K562 (cell line): ENCODE measurements around the gene SCAF11. TPM values are rescaled to one million over a fixed set of nuclear protein-coding genes. Genes with fewer than 3 reads are reported as not detected.

ENCODE experiments used
- ATAC-seq: fragments of 200-7000 bp; cut with Tn5 transposase; 3 replicates; pipeline ENCODE4 v1.9.1; 2020; ENCODE audit warnings: moderate library complexity
- BruUV-seq: library from RNA; stranded (reverse); fragments of 400-500 nt; replicated peaks from 2 replicates; lab custom pipeline; 2021; lab: Mats Ljungman, UMichigan
- CTCF ChIA-PET: fragments of 300-600 bp; formaldehyde crosslinking; extraction: SDS; loops from one replicate; lab custom pipeline; 2021; ENCODE audit warnings: low intra/inter-chr PET ratio; lab: Yijun Ruan, JAX
- POLR2A ChIA-PET: fragments of 300-600, 350-650 bp; sonication (Branson Sonifier 250); formaldehyde crosslinking; extraction: SDS; loops from one replicate; lab custom pipeline; 2021; ENCODE audit warnings: antibody characterized with exemption, inconsistent platforms; lab: Yijun Ruan, JAX
- DNase-seq, 4 experiments: peaks; one replicate each; pipeline versions ENCODE4 v3.0.0 to v3.0.0-alpha.2; 2011 to 2018; ENCODE audit warnings: low spot score in 3 of 4, mixed read lengths in 3 of 4; ENCODE audit errors: extremely low read depth in 1 of 4
- FAIRE-seq: peaks from 2 replicates; lab custom pipeline; 2011; peaks lifted over from hg19 to GRCh38; lab: Jason Lieb, UNC
- H2AFZ ChIP-seq: 2 replicates; pipeline ENCODE4 v1.6.0; 2011; ENCODE audit warnings: low read depth, low read length, control low read depth, inconsistent platforms
- H3K27ac ChIP-seq: fragments of 200-600 bp; 3 replicates; pipeline ENCODE4 v1.8.0; 2011; ENCODE audit warnings: low read depth, mild to moderate bottlenecking, control low read depth, inconsistent platforms, low read length, moderate library complexity, mixed read lengths; ENCODE audit errors: extremely low read depth
- H3K27me3 ChIP-seq, 2 experiments: fragments of 300-600 bp in 1 of 2; 2 replicates in 1 of 2; 3 replicates in 1 of 2; pipeline versions ENCODE4 v1.6.0 to v1.8.0; 2011; ENCODE audit warnings: inconsistent platforms in 2 of 2, low read length in 2 of 2, mild to moderate bottlenecking in 1 of 2, mixed read lengths in 1 of 2, moderate library complexity in 1 of 2; ENCODE audit not compliant: control insufficient read depth in 2 of 2, insufficient read depth in 2 of 2
- H3K36me3 ChIP-seq: fragments of 300-600 bp; 3 replicates; pipeline ENCODE4 v1.8.0; 2011; ENCODE audit warnings: mild to moderate bottlenecking, low read length, inconsistent platforms; ENCODE audit not compliant: control insufficient read depth, insufficient read depth
- H3K4me1 ChIP-seq, 2 experiments: fragments of 200-600 bp in 1 of 2; replicated peaks in 1 of 2; 2 replicates in 1 of 2; 3 replicates in 1 of 2; pipeline versions ENCODE4 v1.5.1 to v1.8.0; 2011; ENCODE audit warnings: inconsistent platforms in 2 of 2, low read length in 2 of 2, mild to moderate bottlenecking in 1 of 2, mixed read lengths in 1 of 2, moderate library complexity in 1 of 2; ENCODE audit not compliant: control insufficient read depth in 2 of 2, insufficient read depth in 2 of 2
- H3K4me2 ChIP-seq: 2 replicates; pipeline ENCODE4 v1.6.1; 2011; ENCODE audit warnings: low read length, control low read depth, inconsistent platforms, mixed read lengths; ENCODE audit not compliant: insufficient read depth
- H3K4me3 ChIP-seq: fragments of 200-600 bp; sonication (generic), shearing (Covaris generic); 2 replicates; pipeline ENCODE4 v1.5.1; 2016; ENCODE audit warnings: control low read depth, inconsistent platforms
- H3K79me2 ChIP-seq: fragments of 200-600 bp; 3 replicates; pipeline ENCODE4 v1.8.0; 2011; ENCODE audit warnings: low read length, inconsistent platforms; ENCODE audit not compliant: control insufficient read depth, insufficient read depth
- H3K9ac ChIP-seq, 2 experiments: 2 replicates each; pipeline versions ENCODE4 v1.6.0 to v1.6.1; 2011; ENCODE audit warnings: low read depth in 2 of 2, low read length in 2 of 2, control low read depth in 1 of 2, inconsistent platforms in 1 of 2, mild to moderate bottlenecking in 1 of 2, mixed read lengths in 1 of 2; ENCODE audit not compliant: insufficient read depth in 1 of 2
- H3K9me1 ChIP-seq: one replicate; pipeline ENCODE4 v1.6.0; 2011; ENCODE audit warnings: inconsistent platforms, mild to moderate bottlenecking, low read length, moderate library complexity; ENCODE audit not compliant: control insufficient read depth, insufficient read depth
- H3K9me3 ChIP-seq: replicated peaks from 2 replicates; pipeline ENCODE4 v1.5.1; 2011; ENCODE audit warnings: low read depth, low read length, inconsistent platforms; ENCODE audit not compliant: control insufficient read depth, insufficient read depth
- H4K20me1 ChIP-seq: replicated peaks from 2 replicates; pipeline ENCODE4 v1.6.1; 2011; ENCODE audit warnings: low read length, inconsistent platforms, mixed read lengths; ENCODE audit not compliant: control insufficient read depth, insufficient read depth
- ZNF143 ChIP-seq: sonication (generic); formaldehyde crosslinking; IDR thresholded peaks from 2 replicates; pipeline ENCODE4 v1.9.0; 2022; ENCODE audit warnings: mild to moderate bottlenecking, missing genetic modification reagents
- ZNF316 ChIP-seq: fragments of 450-650 bp; IDR thresholded peaks from 2 replicates; pipeline ENCODE4 v1.6.1; 2016
- WGBS: fragments of 100-300 bp; shearing (Covaris generic); methylation state at CpG from one replicate; pipeline ENCODE4 v1.1.6; 2016; ENCODE audit warnings: low coverage, mixed read lengths; ENCODE audit not compliant: insufficient coverage; ENCODE audit errors: missing lambda C conversion rate; 5-methylcytosine and 5-hydroxymethylcytosine counted together
- in situ Hi-C: fragments of 300-500 bp; cut with MboI; formaldehyde crosslinking; loops from 4 replicates; pipeline ENCODE4 v1.15.0; 2018; ENCODE audit warnings: inconsistent platforms, mixed read lengths
- intact Hi-C: fragments of 100-400 bp; cut with micrococcal nuclease; formaldehyde crosslinking; loops from 2 replicates; pipeline ENCODE4 v1.14.2; 2022
- polyA plus RNA-seq, 8 experiments: library from polyadenylated mRNA; depleted of rRNA in 4 of 8; stranded (reverse) in 5 of 8; unstranded in 3 of 8; fragments of >200 nt; fragmentation: Nextera tagmentation in 2 of 8; fragmentation: Illumina TruSeq in 1 of 8; extraction: Ambion mirVana in 2 of 8; extraction: Trizol in 1 of 8; gene quantifications; 2 replicates each; pipeline versions ENCODE4 v1.2.1 to v1.2.3, GENCODE V29; 2011 to 2014; ENCODE audit warnings: inconsistent platforms in 1 of 8, missing spikeins in 1 of 8
- total RNA-seq, 7 experiments: library from RNA; depleted of rRNA in 6 of 7; stranded (reverse); fragments of >200 nt in 6 of 7; fragmentation: Illumina TruSeq in 2 of 7; extraction: Trizol in 2 of 7; gene quantifications; 2 replicates each; pipeline versions ENCODE4 v1.2.1 to v1.2.3, GENCODE V29; 2011 to 2021; ENCODE audit warnings: low replicate concordance in 1 of 7
- TF ChIP-seq, protein P1 (sequence below): sonication (generic); formaldehyde crosslinking; IDR thresholded peaks from 2 replicates; pipeline ENCODE4 v1.4.0; 2020; ENCODE audit warnings: mild to moderate bottlenecking, missing genetic modification reagents
- TF ChIP-seq, protein P2 (sequence below): fragments of 450-650 bp; IDR thresholded peaks from 2 replicates; pipeline ENCODE4 v1.6.1; 2018; ENCODE audit warnings: mild to moderate bottlenecking, low read depth; ENCODE audit not compliant: partially characterized antibody

The SCAF11 gene
- total and polyA plus RNA-seq, 9 of the 15 experiments (the other 6 are each of a cell fraction or from before 2014, with no cell fraction given) = 30.4 to 119 (median 80.0) TPM

DNA sequence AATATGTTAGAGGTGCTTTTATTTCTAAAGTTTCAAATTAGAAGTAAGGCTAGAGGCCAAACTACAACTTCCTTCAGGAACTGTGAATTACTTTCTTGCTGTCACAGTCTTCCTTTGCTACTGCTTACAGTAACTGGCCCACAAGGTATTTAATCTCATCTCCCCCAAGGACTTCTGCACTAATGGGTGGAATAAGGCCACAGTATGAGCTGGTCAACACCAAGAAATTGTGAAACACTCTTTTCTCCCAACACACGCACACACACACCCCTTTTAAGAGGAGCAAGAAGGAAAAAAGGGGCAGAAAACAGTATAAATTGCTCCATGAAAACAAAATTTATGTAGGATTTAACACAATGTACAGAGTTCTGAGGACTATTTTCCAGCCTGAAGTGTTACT, 45.6 kb downstream of the SCAF11 start (continued):
- TF ChIP-seq, protein P1, sequence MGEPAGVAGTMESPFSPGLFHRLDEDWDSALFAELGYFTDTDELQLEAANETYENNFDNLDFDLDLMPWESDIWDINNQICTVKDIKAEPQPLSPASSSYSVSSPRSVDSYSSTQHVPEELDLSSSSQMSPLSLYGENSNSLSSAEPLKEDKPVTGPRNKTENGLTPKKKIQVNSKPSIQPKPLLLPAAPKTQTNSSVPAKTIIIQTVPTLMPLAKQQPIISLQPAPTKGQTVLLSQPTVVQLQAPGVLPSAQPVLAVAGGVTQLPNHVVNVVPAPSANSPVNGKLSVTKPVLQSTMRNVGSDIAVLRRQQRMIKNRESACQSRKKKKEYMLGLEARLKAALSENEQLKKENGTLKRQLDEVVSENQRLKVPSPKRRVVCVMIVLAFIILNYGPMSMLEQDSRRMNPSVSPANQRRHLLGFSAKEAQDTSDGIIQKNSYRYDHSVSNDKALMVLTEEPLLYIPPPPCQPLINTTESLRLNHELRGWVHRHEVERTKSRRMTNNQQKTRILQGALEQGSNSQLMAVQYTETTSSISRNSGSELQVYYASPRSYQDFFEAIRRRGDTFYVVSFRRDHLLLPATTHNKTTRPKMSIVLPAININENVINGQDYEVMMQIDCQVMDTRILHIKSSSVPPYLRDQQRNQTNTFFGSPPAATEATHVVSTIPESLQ (CRISPR knock-in tag) = no peak
- no peak for TF ChIP-seq ZNF143 (CRISPR knock-in tag)

DNA sequence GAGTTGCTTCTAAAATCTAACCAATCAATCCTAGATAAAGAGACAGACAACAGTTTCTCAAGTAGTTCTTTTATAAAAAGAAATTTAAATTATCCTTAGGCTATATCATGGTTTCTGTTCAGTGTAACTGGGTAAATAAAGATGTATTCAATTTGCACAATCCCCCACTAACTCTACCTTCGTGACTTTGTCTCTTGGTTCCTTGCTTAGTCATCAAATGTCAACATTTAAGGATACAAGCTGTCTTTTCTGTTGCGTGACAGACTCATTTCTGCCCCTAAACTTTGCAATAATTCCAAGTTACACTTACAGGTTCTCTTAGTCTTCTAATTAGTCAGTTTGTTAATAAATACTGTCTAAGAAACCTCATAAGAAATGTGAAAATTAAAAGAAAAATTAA, 50.6 kb downstream of the SCAF11 start:
- no peaks in the 10 kb centered on the region for H3K9me1 ChIP-seq
- POLR2A ChIA-PET = interaction anchor here (1.1 kb wide), 1 partner anchor 13 kb away, joined by 3 read pairs; no protein-coding TSS in a partner anchor
- no peaks in the 10 kb centered on the region for H3K4me1 ChIP-seq
- H3K4me3 ChIP-seq = no peak overlapping the region
- TF ChIP-seq, protein P2, sequence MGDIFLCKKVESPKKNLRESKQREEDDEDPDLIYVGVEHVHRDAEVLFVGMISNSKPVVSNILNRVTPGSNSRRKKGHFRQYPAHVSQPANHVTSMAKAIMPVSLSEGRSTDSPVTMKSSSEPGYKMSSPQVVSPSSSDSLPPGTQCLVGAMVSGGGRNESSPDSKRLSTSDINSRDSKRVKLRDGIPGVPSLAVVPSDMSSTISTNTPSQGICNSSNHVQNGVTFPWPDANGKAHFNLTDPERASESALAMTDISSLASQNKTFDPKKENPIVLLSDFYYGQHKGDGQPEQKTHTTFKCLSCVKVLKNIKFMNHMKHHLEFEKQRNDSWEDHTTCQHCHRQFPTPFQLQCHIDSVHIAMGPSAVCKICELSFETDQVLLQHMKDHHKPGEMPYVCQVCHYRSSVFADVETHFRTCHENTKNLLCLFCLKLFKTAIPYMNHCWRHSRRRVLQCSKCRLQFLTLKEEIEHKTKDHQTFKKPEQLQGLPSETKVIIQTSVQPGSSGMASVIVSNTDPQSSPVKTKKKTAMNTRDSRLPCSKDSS = no peak
- TF ChIP-seq ZNF316 = peak; percentile 23; the same call in 1 of the 2 replicates
- DNase-seq (no peak), ATAC-seq (no peak), FAIRE-seq (no peak)
- intact Hi-C loops = no loop called here
- no peaks in the 10 kb centered on the region for H4K20me1 ChIP-seq
- CTCF ChIA-PET = no interaction called here
- no peak overlapping the region for H3K4me2 ChIP-seq
- no peaks in the 10 kb centered on the region for H3K9me3 ChIP-seq
- 86% methylated on average over 2 of the region's 2 CpGs for WGBS
- no peak overlapping the region for H3K27ac ChIP-seq
- no peak overlapping the region for H2AFZ ChIP-seq
- in situ Hi-C loops = no loop called here
- no TSS peak for BruUV-seq
- H3K79me2 ChIP-seq = no peaks in the 10 kb centered on the region
- H3K36me3 ChIP-seq = peaks cover 50% of the 10 kb centered on the region
- H3K27me3 ChIP-seq = no peaks in the 10 kb centered on the region
- no peak overlapping the region for H3K9ac ChIP-seq
